ENCODE data around the gene DPP6. TPM values are rescaled to one million over a fixed set of nuclear protein-coding genes. Genes with fewer than 3 reads are reported as not detected.

The DPP6 gene
- polyA plus RNA-seq, 2 of the 4 experiments (the other 2 are of a cell fraction): not detected

GRCh38 chr7:154578336-154578735 is 526.1 kb downstream of the DPP6 start:
- WGBS (ENCODE audit: missing lambda C conversion rate): 37% methylated on average over 6 of the region's 6 CpGs
- ATAC-seq: no peak
- CTCF ChIA-PET: no interaction called here
- Histone ChIP-seq H3K27ac (no peak overlapping the region), H3K4me2 (no peak overlapping the region), H3K4me1 (no peaks in the 10 kb centered on the region), H3K4me3 (no peak overlapping the region), H3K9me3 (peaks cover 2% of the 10 kb centered on the region; the same call in 1 of the 3 replicates)
- TF ChIP-seq REST (IDR thresholded peaks at IDR 0.05): no peak
- no peak for TF ChIP-seq EHMT2 (IDR thresholded peaks at IDR 0.05; ENCODE audit: low read depth)
- TF ChIP-seq PBX3 (IDR thresholded peaks at IDR 0.05): no peak
- no peak for TF ChIP-seq ATOH8 (CRISPR knock-in tag; IDR thresholded peaks at IDR 0.05; ENCODE audit: low read depth)
- no peak for TF ChIP-seq RFX5 (IDR thresholded peaks at IDR 0.05)
- TF ChIP-seq MAZ (IDR thresholded peaks at IDR 0.05; ENCODE audit: borderline replicate concordance, low read depth, low read length): no peak
- no peak for TF ChIP-seq CBX8 (IDR thresholded peaks at IDR 0.05)
- TF ChIP-seq TFCP2L1 (CRISPR knock-in tag; IDR thresholded peaks at IDR 0.05): no peak
- no peak for TF ChIP-seq NR3C1 (IDR thresholded peaks at IDR 0.05)
- POLR2A ChIA-PET: no interaction called here
- no peak for FAIRE-seq
- DNase-seq (ENCODE audit: low read depth in 1 of 2, low spot score in 1 of 2): no peak

GRCh38 chr7:154579711-154580110 is 527.5 kb downstream of the DPP6 start:
- Histone ChIP-seq H3K4me2 (no peak overlapping the region), H3K4me3 (no peak overlapping the region), H3K4me1 (no peaks in the 10 kb centered on the region), H3K27ac (no peak overlapping the region), H3K9me3 (no peaks in the 10 kb centered on the region; the same call in 2 of the 3 replicates)
- ATAC-seq (no peak), DNase-seq (ENCODE audit: low read depth in 1 of 2, low spot score in 1 of 2) (no peak), FAIRE-seq (no peak)
- ChIA-PET CTCF (no interaction called here), POLR2A (no interaction called here)
- WGBS (ENCODE audit: missing lambda C conversion rate): 48% methylated on average over 9 of the region's 9 CpGs
- TF ChIP-seq HMGXB4 (CRISPR knock-in tag; IDR thresholded peaks at IDR 0.05; ENCODE audit: borderline replicate concordance) (no peak), EHF (CRISPR knock-in tag; IDR thresholded peaks at IDR 0.05) (no peak), RAD21 (conservative IDR thresholded peaks at IDR 0.05 in 1 of 2, IDR thresholded peaks at IDR 0.05 in 1 of 2) (no peak), ZNF302 (CRISPR knock-in tag; IDR thresholded peaks at IDR 0.05) (no peak)

- ChIA-PET POLR2A (no interaction called here), CTCF (no interaction called here)
- FAIRE-seq (no peak), DNase-seq (ENCODE audit: low read depth in 1 of 2, low spot score in 1 of 2) (no peak), ATAC-seq (no peak)
- Histone ChIP-seq H3K4me2 (no peak overlapping the region), H3K4me1 (no peaks in the 10 kb centered on the region), H3K9me3 (no peaks in the 10 kb centered on the region), H3K27ac (no peak overlapping the region), H3K4me3 (no peak overlapping the region)
- WGBS (ENCODE audit: missing lambda C conversion rate): 41% methylated on average over 10 of the region's 10 CpGs
- no peak for TF ChIP-seq NFE2L2 (conservative IDR thresholded peaks at IDR 0.05; ENCODE audit: low read length)
- TF ChIP-seq BCL3 (IDR thresholded peaks at IDR 0.05): no peak
- no peak for TF ChIP-seq E2F6 (IDR thresholded peaks at IDR 0.05; ENCODE audit: borderline replicate concordance, low read depth)
- no peak for TF ChIP-seq RCOR1 (IDR thresholded peaks at IDR 0.05; ENCODE audit: low read depth, low read length)
- no peak for TF ChIP-seq MAX (IDR thresholded peaks at IDR 0.05)
- TF ChIP-seq POLR2A (IDR thresholded peaks at IDR 0.05; ENCODE audit: low read length): no peak
- no peak for TF ChIP-seq ZFP36 (IDR thresholded peaks at IDR 0.05; ENCODE audit: borderline replicate concordance, partially characterized antibody)
- no peak for TF ChIP-seq USF2 (IDR thresholded peaks at IDR 0.05)
- no peak for TF ChIP-seq CBX2 (IDR thresholded peaks at IDR 0.05; ENCODE audit: borderline replicate concordance, low read depth)
- no peak for TF ChIP-seq EHF (CRISPR knock-in tag; IDR thresholded peaks at IDR 0.05)
Measured at GRCh38 chr7:154581251-154581890, 529.2 kb downstream of the DPP6 start.
